GM10266 (cell line): ENCODE measurements around the gene ARHGEF3.
"Not testable (repeated sequence)": the region's sequence is repeated elsewhere in the genome, so short reads cannot be mapped to it uniquely, and the experiment has no call there.

Experiments
- DNase-seq: peaks from one replicate; pipeline ENCODE4 v3.0.0; 2012; ENCODE audit errors: extremely low spot score
- TF ChIP-seq, protein P1 (sequence below): IDR thresholded peaks from 2 replicates; pipeline ENCODE4 v1.5.1; 2012; ENCODE audit warnings: mild to moderate bottlenecking, low read depth; ENCODE audit not compliant: control insufficient read depth, insufficient read depth; ENCODE audit errors: missing control alignments

The ARHGEF3 gene

DNA sequence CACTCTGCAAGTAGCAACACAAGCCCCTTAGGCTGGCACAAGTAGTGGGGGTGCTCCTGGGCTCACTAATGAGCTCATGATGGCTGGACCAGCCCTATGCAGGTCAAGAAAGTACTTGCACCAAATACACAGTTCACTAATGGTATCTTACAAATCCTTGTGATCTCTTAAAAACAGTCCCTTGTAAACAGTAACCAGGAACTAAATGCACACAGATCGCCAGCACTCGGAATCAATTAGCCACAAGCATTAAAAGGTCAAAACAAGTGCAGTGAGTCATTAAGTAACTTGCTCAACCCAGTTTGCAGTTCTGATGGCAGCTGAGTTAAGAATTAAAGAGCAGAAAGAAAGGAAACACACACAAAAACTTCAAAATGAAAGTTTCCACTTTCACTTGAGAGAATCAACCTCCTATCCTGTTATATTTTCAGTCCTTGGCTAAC is 43.2 kb downstream of the ARHGEF3 start:
- TF ChIP-seq, protein P1, sequence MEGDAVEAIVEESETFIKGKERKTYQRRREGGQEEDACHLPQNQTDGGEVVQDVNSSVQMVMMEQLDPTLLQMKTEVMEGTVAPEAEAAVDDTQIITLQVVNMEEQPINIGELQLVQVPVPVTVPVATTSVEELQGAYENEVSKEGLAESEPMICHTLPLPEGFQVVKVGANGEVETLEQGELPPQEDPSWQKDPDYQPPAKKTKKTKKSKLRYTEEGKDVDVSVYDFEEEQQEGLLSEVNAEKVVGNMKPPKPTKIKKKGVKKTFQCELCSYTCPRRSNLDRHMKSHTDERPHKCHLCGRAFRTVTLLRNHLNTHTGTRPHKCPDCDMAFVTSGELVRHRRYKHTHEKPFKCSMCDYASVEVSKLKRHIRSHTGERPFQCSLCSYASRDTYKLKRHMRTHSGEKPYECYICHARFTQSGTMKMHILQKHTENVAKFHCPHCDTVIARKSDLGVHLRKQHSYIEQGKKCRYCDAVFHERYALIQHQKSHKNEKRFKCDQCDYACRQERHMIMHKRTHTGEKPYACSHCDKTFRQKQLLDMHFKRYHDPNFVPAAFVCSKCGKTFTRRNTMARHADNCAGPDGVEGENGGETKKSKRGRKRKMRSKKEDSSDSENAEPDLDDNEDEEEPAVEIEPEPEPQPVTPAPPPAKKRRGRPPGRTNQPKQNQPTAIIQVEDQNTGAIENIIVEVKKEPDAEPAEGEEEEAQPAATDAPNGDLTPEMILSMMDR = no peak
- DNase-seq = peak; percentile 55

GRCh38 chr3:56758042-56758441 is 43.7 kb downstream of the ARHGEF3 start:
- not testable (repeated sequence) for DNase-seq

DNA sequence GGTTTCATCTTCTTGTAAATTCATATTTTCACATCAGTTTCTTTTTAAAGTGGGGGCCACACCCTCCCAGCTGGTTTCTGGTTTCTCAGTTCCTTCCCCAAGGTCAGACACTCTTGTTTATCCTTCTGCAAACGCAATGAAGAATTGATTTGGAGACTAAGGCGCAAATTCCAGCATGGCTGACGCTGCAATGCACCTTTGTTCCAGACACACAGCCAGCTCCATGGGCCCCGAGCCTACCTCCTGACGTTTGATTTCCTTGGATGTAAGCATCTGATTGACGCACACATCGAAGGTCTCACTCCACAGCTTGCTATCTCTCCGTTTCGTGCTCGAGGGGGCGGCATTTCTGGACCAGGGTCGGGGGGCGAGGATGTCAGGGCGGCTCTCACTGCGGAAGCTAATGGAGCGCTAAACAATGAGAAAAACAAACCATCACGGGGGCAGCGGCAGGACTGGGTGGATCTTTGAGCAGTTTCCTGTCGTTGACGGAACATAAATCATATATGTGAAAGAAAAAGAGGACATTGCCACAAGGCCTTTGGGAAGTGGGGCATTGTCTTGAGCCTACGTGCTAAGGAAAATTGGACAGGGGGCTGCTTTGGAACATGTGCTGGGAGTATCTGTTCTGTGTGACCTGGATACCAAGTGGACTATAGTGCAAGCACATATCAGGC is 46.9 kb downstream of the ARHGEF3 start:
- TF ChIP-seq, protein P1 = no peak
- peak; percentile 30 for DNase-seq

- DNase-seq = peak; percentile 53
- TF ChIP-seq, protein P1 = no peak
These were observed 48.4 kb downstream of the ARHGEF3 start for GRCh38 chr3:56753206-56753820.

- TF ChIP-seq, protein P1 = no peak
- DNase-seq = no peak
These were observed 50.6 kb downstream of the ARHGEF3 start for GRCh38 chr3:56751056-56751707.

DNA sequence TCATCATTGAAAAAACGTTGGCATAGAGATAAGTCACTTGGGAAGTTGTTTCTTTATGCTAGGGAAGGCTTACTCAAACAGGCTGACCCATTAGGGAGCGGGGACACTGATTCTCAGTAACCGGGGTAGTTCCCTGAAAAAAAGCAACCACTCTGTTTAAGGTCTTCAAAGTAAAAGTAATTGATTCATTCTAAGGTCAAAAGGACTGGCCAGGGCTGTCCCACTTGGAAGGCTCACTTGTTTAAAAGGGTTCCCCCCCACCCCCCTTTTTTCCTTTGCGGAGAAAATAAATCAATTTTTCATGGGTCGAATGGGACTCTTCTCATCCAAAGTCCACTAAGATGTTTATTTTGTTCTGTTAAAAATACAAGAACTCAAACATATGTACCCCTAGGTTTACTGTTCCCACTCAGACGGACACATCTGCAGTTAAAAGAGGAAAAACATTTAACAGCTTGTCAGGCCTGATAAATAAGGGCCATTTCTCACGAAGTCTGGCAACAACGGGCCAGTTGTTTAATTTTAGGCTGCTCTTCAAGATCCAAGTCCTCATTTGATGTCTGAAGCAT is 53.0 kb downstream of the ARHGEF3 start:
- DNase-seq = no peak
- TF ChIP-seq, protein P1 = no peak

DNA sequence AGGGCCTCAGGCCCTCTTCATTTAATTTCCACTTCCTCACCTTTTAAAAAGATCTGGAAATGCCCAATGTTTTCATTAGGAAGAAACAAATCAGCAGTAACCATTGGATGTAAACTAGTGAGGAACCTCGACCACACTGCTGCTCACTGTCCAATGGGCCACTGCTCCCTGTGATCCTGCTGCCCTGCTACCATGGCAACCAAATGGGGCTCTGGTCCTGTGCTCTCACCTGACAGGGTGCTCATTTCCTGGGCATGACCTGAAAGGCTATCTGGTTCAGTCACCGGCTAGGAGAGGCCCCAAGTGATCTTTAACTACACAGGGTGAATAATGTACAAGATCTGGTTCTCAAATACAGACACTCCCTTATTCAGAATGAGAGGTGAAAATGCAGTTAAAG is 54.6 kb downstream of the ARHGEF3 start:
- DNase-seq = no peak
- TF ChIP-seq, protein P1 = no peak
